HG03039 (cell line): ENCODE results near the gene RSBN1L.
A peak's percentile ranks its signal among the peaks of the same experiment; 100 is the strongest.
"Not testable (repeated sequence)": the region's sequence is repeated elsewhere in the genome, so short reads cannot be mapped to it uniquely, and the experiment has no call there.

Source experiments
- ATAC-seq: cut with Tn5 transposase; IDR thresholded peaks from one replicate; pipeline ENCODE4 v1.9.1; 2021; ENCODE audit warnings: mild to moderate bottlenecking, moderate library complexity; ENCODE audit not compliant: unreplicated experiment

RSBN1L gene

GRCh38 chr7:77687100-77687746, 9.0 kb upstream of the RSBN1L start:
- no peak for ATAC-seq

- no peak for ATAC-seq
Observed at GRCh38 chr7:77687747-77688144, 8.5 kb upstream of the RSBN1L start.

GRCh38 chr7:77690289-77690688, 6.0 kb upstream of the RSBN1L start:
- no peak for ATAC-seq

- no peak for ATAC-seq
Observed at GRCh38 chr7:77691892-77692491, 4.3 kb upstream of the RSBN1L start.

GRCh38 chr7:77693830-77694583, 2.3 kb upstream of the RSBN1L start:
- ATAC-seq = no peak

- ATAC-seq = peak; percentile 19
Observed at GRCh38 chr7:77696643-77697534, 630 bp downstream of the RSBN1L start.

- no peak for ATAC-seq
Observed at GRCh38 chr7:77697535-77697831, 1.2 kb downstream of the RSBN1L start.

- no peak for ATAC-seq
Observed at GRCh38 chr7:77698042-77698625, 1.9 kb downstream of the RSBN1L start.

- peak; percentile 24 for ATAC-seq
Observed at GRCh38 chr7:77699056-77699455, 2.8 kb downstream of the RSBN1L start.

- ATAC-seq = no peak
Observed at GRCh38 chr7:77702513-77702912, 6.3 kb downstream of the RSBN1L start.

GRCh38 chr7:77702968-77703472, 6.8 kb downstream of the RSBN1L start:
- no peak for ATAC-seq

GRCh38 chr7:77703669-77704068, 7.4 kb downstream of the RSBN1L start:
- not testable (repeated sequence) for ATAC-seq

- ATAC-seq = no peak
Observed at GRCh38 chr7:77707504-77707992, 11.3 kb downstream of the RSBN1L start.

GRCh38 chr7:77710067-77710466, 13.8 kb downstream of the RSBN1L start:
- no peak for ATAC-seq

- ATAC-seq = no peak
Observed at GRCh38 chr7:77710861-77711260, 14.6 kb downstream of the RSBN1L start.

GRCh38 chr7:77714195-77714594, 17.9 kb downstream of the RSBN1L start:
- ATAC-seq = no peak

- ATAC-seq = not testable (repeated sequence)
Observed at GRCh38 chr7:77714931-77715330, 18.7 kb downstream of the RSBN1L start.

GRCh38 chr7:77716804-77717203, 20.5 kb downstream of the RSBN1L start:
- no peak for ATAC-seq

- not testable (repeated sequence) for ATAC-seq
Observed at GRCh38 chr7:77717566-77717965, 21.3 kb downstream of the RSBN1L start.

- ATAC-seq = no peak
Observed at GRCh38 chr7:77727527-77727926, 31.3 kb downstream of the RSBN1L start.
